Right hindlimb (tissue), 1 donor: ENCODE results near the gene FGF8.

ENCODE experiments used
- DNase-seq: peaks from one replicate; pipeline ENCODE4 v3.0.0-alpha.2; 2018

Gene FGF8

DNA sequence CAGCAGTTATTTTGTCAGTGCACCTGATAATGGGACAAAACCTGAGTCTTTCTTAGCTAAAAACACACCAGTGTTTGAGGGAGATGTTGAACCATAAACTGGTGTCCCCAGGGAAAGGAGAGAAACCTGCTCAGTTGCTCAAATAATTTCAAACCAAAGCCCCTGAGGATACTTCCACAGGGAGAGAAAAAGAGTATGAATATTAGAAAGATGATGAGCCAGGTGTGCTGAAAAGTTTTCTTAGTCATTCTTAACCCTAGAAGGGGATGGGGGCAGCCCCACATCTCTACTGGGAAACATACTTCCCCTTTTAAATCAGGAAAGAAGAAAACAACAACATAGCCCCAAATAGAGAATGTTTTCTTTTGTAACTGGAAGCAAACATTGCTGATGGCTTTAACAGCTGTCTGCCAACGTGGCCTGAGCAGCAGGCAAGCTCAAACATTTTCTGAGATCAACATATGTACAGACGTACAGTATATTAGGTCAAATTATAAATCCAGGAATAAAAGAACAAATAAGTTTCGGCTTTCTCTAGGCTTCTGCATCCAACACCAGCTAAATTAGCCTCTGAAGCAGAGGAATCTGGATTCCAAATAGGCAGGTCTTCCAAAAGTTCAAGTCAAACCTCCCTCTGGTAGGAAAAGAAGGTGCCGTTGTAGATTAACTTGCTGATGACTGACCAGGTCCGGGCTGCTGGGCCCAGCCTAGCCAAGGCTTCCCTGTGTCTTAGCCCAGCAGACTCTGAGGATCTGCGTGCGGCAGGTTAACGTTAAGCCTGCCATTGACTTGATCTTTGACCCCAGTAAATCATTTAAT lies 50.4 kb downstream of the FGF8 start:
- DNase-seq, result no peak

DNA sequence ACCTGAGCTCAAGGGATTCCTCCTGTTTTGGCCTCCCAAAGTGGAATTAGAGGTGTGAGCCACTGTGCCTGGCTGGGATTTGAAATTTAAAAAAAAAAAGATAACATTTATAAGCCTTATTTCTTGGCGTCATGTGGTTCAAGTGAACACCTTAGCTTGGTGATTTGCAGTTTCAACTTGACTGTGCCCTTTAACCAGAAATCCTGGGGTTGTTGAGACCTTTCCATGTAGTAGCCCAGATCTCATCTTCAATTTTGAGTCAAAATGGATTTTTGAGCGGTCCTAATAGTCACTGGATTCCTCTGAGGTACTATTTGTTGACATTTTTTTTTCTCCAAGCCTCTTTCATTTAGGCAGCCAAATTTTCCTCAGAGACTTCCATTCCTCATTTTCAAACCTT lies 51.5 kb downstream of the FGF8 start:
- DNase-seq, result no peak

DNA sequence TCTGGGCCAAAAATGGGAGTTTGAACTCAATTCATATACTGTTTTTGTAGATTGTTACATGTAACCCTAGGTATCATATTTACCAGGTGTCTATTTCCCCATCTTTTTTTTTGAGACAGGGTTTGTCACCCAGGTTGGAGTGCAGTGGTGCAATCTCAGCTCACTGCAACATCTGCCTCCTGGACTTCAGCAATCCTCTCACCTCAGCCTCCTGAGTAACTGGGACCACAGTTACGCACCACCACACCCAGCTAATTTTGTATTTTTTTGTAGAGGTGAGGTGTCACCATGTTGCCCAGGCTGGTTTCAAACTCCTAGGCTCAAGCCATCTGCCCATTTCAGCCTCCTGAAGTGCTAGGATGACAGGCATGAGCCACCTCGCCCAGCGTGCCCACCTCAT lies 52.7 kb downstream of the FGF8 start:
- no peak for DNase-seq

- no peak for DNase-seq
These were observed 54.1 kb downstream of the FGF8 start for GRCh38 chr10:101721806-101722205.

DNA sequence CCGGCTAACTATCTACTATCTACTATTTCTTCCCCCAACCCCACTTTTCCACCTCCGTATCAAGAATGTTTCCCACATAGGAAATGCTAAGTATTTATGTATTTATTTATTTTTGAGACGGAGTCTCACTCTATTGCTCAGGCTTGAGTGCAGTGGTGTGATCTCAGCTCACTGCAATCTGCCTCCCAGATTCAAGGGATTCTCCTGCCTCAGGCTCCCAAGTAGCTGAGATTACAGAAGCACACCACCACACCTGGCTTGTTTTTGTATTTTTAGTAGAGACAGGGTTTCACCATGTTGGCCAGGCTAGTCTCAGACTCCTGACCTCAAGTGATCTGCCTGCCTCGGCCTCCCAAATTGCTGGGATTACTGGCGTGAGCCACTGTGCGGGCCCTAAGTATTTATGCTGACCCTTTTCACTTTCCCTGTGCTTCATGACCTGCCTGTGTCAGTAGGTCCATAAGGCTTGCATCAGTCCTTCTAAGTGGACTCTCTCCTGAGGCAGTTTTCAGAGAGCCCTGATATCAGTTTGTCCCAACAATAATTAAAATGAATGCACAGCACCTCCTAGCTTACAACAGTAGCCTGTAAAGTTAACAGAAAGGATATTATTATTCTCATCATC lies 55.2 kb downstream of the FGF8 start:
- DNase-seq, result no peak
